ENCODE data around the gene RNF11. TPM values are rescaled to one million over a fixed set of nuclear protein-coding genes. Genes with fewer than 3 reads are reported as not detected.
"Not testable (repeated sequence)": the region's sequence is repeated elsewhere in the genome, so short reads cannot be mapped to it uniquely, and the experiment has no call there.

Gene RNF11
- polyA plus RNA-seq, 1 donor (not counting 4 experiments of a cell fraction or from before 2014, with no cell fraction given): 113 TPM

GRCh38 chr1:51231896-51232295, 4.2 kb upstream of the RNF11 start:
- no peak overlapping the region for H3K4me3 ChIP-seq (ENCODE audit: control insufficient read depth in 2 of 3, extremely low read depth in 1 of 3, insufficient read depth in 2 of 3, low read depth in 1 of 3, low read length in 3 of 3)
- no peak overlapping the region for H2AFZ ChIP-seq (ENCODE audit: control insufficient read depth, low read length)
- H3K9me1 ChIP-seq (ENCODE audit: control insufficient read depth, extremely low read depth, insufficient read depth, low read length): no peaks in the 10 kb centered on the region
- no peak for DNase-seq (ENCODE audit: low read depth, low spot score)
- no peaks in the 10 kb centered on the region for H3K36me3 ChIP-seq (ENCODE audit: control insufficient read depth in 2 of 2, extremely low read depth in 1 of 2, insufficient read depth in 2 of 2, low read length in 2 of 2)
- no peaks in the 10 kb centered on the region for H4K20me1 ChIP-seq (ENCODE audit: control insufficient read depth, extremely low read depth, insufficient read depth, low read length)
- dilution Hi-C loops (cut with MboI; ENCODE audit: extremely low pct_ligation_motif_present, low sequenced_read_pairs): no loop called here
- H3K27ac ChIP-seq (ENCODE audit: control insufficient read depth, insufficient read depth, low read length): no peak overlapping the region
- H3K4me2 ChIP-seq (ENCODE audit: control insufficient read depth, extremely low read depth, insufficient read depth, low read depth, low read length): no peak overlapping the region
- no peak for FAIRE-seq
- TF ChIP-seq EZH2 (IDR thresholded peaks at IDR 0.05; ENCODE audit: low read length) (no peak), CTCF (optimal IDR thresholded peaks at IDR 0.05 in 1 of 3, IDR thresholded peaks at IDR 0.05 in 1 of 3, conservative IDR thresholded peaks at IDR 0.05 in 1 of 3; ENCODE audit: extremely low read depth in 1 of 3, insufficient read depth in 2 of 3, low read length in 3 of 3) (no peak)
- no peak overlapping the region for H3K9ac ChIP-seq (ENCODE audit: control insufficient read depth, extremely low read depth, insufficient read depth, low read length)
- H3K4me1 ChIP-seq (ENCODE audit: control insufficient read depth, extremely low read depth, insufficient read depth, low read length): peaks cover 12% of the 10 kb centered on the region
- no peaks in the 10 kb centered on the region for H3K27me3 ChIP-seq (ENCODE audit: control insufficient read depth, extremely low read depth, insufficient read depth, low read length)
- no peaks in the 10 kb centered on the region for H3K9me3 ChIP-seq (ENCODE audit: control insufficient read depth, low read depth, low read length)
- H3K79me2 ChIP-seq (ENCODE audit: control insufficient read depth, insufficient read depth, low read length): peaks cover 6% of the 10 kb centered on the region

- H3K4me2 ChIP-seq (ENCODE audit: control insufficient read depth, extremely low read depth, insufficient read depth, low read depth, low read length); H3K27ac ChIP-seq (ENCODE audit: control insufficient read depth, insufficient read depth, low read length); H2AFZ ChIP-seq (ENCODE audit: control insufficient read depth, low read length); H3K36me3 ChIP-seq (ENCODE audit: control insufficient read depth in 2 of 2, extremely low read depth in 1 of 2, insufficient read depth in 2 of 2, low read length in 2 of 2); H3K27me3 ChIP-seq (ENCODE audit: control insufficient read depth, extremely low read depth, insufficient read depth, low read length); H3K4me3 ChIP-seq (ENCODE audit: control insufficient read depth in 2 of 3, extremely low read depth in 1 of 3, insufficient read depth in 2 of 3, low read depth in 1 of 3, low read length in 3 of 3); H3K9me1 ChIP-seq (ENCODE audit: control insufficient read depth, extremely low read depth, insufficient read depth, low read length); dilution Hi-C loops (cut with MboI; ENCODE audit: extremely low pct_ligation_motif_present, low sequenced_read_pairs); H3K9me3 ChIP-seq (ENCODE audit: control insufficient read depth, low read depth, low read length); H4K20me1 ChIP-seq (ENCODE audit: control insufficient read depth, extremely low read depth, insufficient read depth, low read length); FAIRE-seq; DNase-seq (ENCODE audit: low read depth, low spot score); H3K9ac ChIP-seq (ENCODE audit: control insufficient read depth, extremely low read depth, insufficient read depth, low read length): not testable (repeated sequence)
- Histone ChIP-seq H3K79me2 (ENCODE audit: control insufficient read depth, insufficient read depth, low read length) (peaks cover 28% of the 10 kb centered on the region), H3K4me1 (ENCODE audit: control insufficient read depth, extremely low read depth, insufficient read depth, low read length) (peaks cover 24% of the 10 kb centered on the region)
Measured at GRCh38 chr1:51234236-51234635, 1.8 kb upstream of the RNF11 start.

- peaks cover 25% of the 10 kb centered on the region for H3K4me1 ChIP-seq (ENCODE audit: control insufficient read depth, extremely low read depth, insufficient read depth, low read length)
- FAIRE-seq: peak; percentile 79
Measured at GRCh38 chr1:51234721-51235425, 1.2 kb upstream of the RNF11 start.

More at GRCh38 chr1:51234721-51235425, 1.2 kb upstream of the RNF11 start:
- H2AFZ ChIP-seq (ENCODE audit: control insufficient read depth, low read length): peak overlapping the region; percentile 99
- H3K27ac ChIP-seq (ENCODE audit: control insufficient read depth, insufficient read depth, low read length): peak overlapping the region; percentile 92
- no peak for TF ChIP-seq CTCF (optimal IDR thresholded peaks at IDR 0.05 in 1 of 3, IDR thresholded peaks at IDR 0.05 in 1 of 3, conservative IDR thresholded peaks at IDR 0.05 in 1 of 3; ENCODE audit: extremely low read depth in 1 of 3, insufficient read depth in 2 of 3, low read length in 3 of 3)
- no peak for TF ChIP-seq EZH2 (IDR thresholded peaks at IDR 0.05; ENCODE audit: low read length)
- dilution Hi-C loops (cut with MboI; ENCODE audit: extremely low pct_ligation_motif_present, low sequenced_read_pairs): no loop called here
- H3K36me3 ChIP-seq (ENCODE audit: control insufficient read depth in 2 of 2, extremely low read depth in 1 of 2, insufficient read depth in 2 of 2, low read length in 2 of 2): no peaks in the 10 kb centered on the region
- no peaks in the 10 kb centered on the region for H3K27me3 ChIP-seq (ENCODE audit: control insufficient read depth, extremely low read depth, insufficient read depth, low read length)
- peak overlapping the region in 2 of 3 experiments; percentile 87 to 88 for H3K4me3 ChIP-seq (ENCODE audit: control insufficient read depth in 2 of 3, extremely low read depth in 1 of 3, insufficient read depth in 2 of 3, low read depth in 1 of 3, low read length in 3 of 3)
- no peaks in the 10 kb centered on the region for H3K9me1 ChIP-seq (ENCODE audit: control insufficient read depth, extremely low read depth, insufficient read depth, low read length)
- no peak overlapping the region for H3K9ac ChIP-seq (ENCODE audit: control insufficient read depth, extremely low read depth, insufficient read depth, low read length)
- H3K9me3 ChIP-seq (ENCODE audit: control insufficient read depth, low read depth, low read length): no peaks in the 10 kb centered on the region
- no peaks in the 10 kb centered on the region for H4K20me1 ChIP-seq (ENCODE audit: control insufficient read depth, extremely low read depth, insufficient read depth, low read length)
- peak overlapping the region; percentile 100 for H3K4me2 ChIP-seq (ENCODE audit: control insufficient read depth, extremely low read depth, insufficient read depth, low read depth, low read length)
- DNase-seq (ENCODE audit: low read depth, low spot score): no peak
- peaks cover 35% of the 10 kb centered on the region for H3K79me2 ChIP-seq (ENCODE audit: control insufficient read depth, insufficient read depth, low read length)
